ENCODE measurements around the gene ANKH.
"Not testable (repeated sequence)": the region's sequence is repeated elsewhere in the genome, so short reads cannot be mapped to it uniquely, and the experiment has no call there.

Gene ANKH

GRCh38 chr5:14821100-14821845, 50.3 kb downstream of the ANKH start:
- Histone ChIP-seq H4K8ac (ENCODE audit: low read depth, low read length) (no peak overlapping the region), H3K4me3 (ENCODE audit: low read length) (no peak overlapping the region), H3K27me3 (ENCODE audit: insufficient read depth, low read length, poor library complexity) (no peaks in the 10 kb centered on the region), H2BK15ac (replicated peaks; ENCODE audit: low read depth) (no peak overlapping the region), H3K36me3 (ENCODE audit: control insufficient read depth, insufficient read depth, low read length) (no peaks in the 10 kb centered on the region), H4K5ac (ENCODE audit: low read length) (no peak overlapping the region), H2AK5ac (ENCODE audit: low read length) (no peak overlapping the region), H3K79me1 (ENCODE audit: low read length) (no peaks in the 10 kb centered on the region), H3K4ac (ENCODE audit: low read depth, low read length) (no peak overlapping the region), H3K4me2 (ENCODE audit: low read length) (no peak overlapping the region), H3K56ac (ENCODE audit: low read length) (no peak overlapping the region), H3K9ac (ENCODE audit: low read length) (no peak overlapping the region), H3K79me2 (ENCODE audit: control insufficient read depth, insufficient read depth, low read length) (no peaks in the 10 kb centered on the region), H3K18ac (ENCODE audit: low read length) (no peak overlapping the region), H2BK5ac (ENCODE audit: low read length) (no peak overlapping the region), H3K23ac (ENCODE audit: low read length) (no peak overlapping the region), H3K27ac (ENCODE audit: low read depth, low read length) (no peak overlapping the region), H3K4me1 (ENCODE audit: control insufficient read depth, low read depth, low read length) (no peaks in the 10 kb centered on the region), H2BK120ac (ENCODE audit: low read depth, low read length) (no peak overlapping the region)
- DNase-seq = no peak
- WGBS (ENCODE audit: extremely low coverage, insufficient coverage, low lambda C conversion rate) = no CpG with 5 or more reads among the region's 9 CpGs

GRCh38 chr5:14818931-14819790, 52.4 kb downstream of the ANKH start:
- no CpG with 5 or more reads among the region's 14 CpGs for WGBS (ENCODE audit: extremely low coverage, insufficient coverage, low lambda C conversion rate)
- no peak overlapping the region for H2AK5ac ChIP-seq (ENCODE audit: low read length)
- no peak for DNase-seq

GRCh38 chr5:14817762-14818136, 53.8 kb downstream of the ANKH start:
- H2BK5ac ChIP-seq (ENCODE audit: low read length) = not testable (repeated sequence)

More at GRCh38 chr5:14818931-14819790, 52.4 kb downstream of the ANKH start:
- Histone ChIP-seq H3K79me2 (ENCODE audit: control insufficient read depth, insufficient read depth, low read length) (no peaks in the 10 kb centered on the region), H3K36me3 (ENCODE audit: control insufficient read depth, insufficient read depth, low read length) (no peaks in the 10 kb centered on the region), H3K23ac (ENCODE audit: low read length) (no peak overlapping the region), H3K9ac (ENCODE audit: low read length) (no peak overlapping the region), H3K56ac (ENCODE audit: low read length) (no peak overlapping the region), H3K27ac (ENCODE audit: low read depth, low read length) (no peak overlapping the region), H3K79me1 (ENCODE audit: low read length) (no peaks in the 10 kb centered on the region), H2BK120ac (ENCODE audit: low read depth, low read length) (no peak overlapping the region), H4K5ac (ENCODE audit: low read length) (no peak overlapping the region), H3K18ac (ENCODE audit: low read length) (peak overlapping the region; percentile 2), H2BK15ac (replicated peaks; ENCODE audit: low read depth) (no peak overlapping the region), H3K27me3 (ENCODE audit: insufficient read depth, low read length, poor library complexity) (no peaks in the 10 kb centered on the region), H3K4me1 (ENCODE audit: control insufficient read depth, low read depth, low read length) (no peaks in the 10 kb centered on the region), H3K4me3 (ENCODE audit: low read length) (no peak overlapping the region), H3K4ac (ENCODE audit: low read depth, low read length) (no peak overlapping the region), H3K4me2 (ENCODE audit: low read length) (no peak overlapping the region), H4K8ac (ENCODE audit: low read depth, low read length) (no peak overlapping the region), H2BK5ac (ENCODE audit: low read length) (no peak overlapping the region)

GRCh38 chr5:14816999-14817761, 54.4 kb downstream of the ANKH start:
- no CpG with 5 or more reads among the region's 6 CpGs for WGBS (ENCODE audit: extremely low coverage, insufficient coverage, low lambda C conversion rate)
- H3K4me3 ChIP-seq (ENCODE audit: low read length) = no peak overlapping the region
- H3K56ac ChIP-seq (ENCODE audit: low read length) = no peak overlapping the region
- H2AK5ac ChIP-seq (ENCODE audit: low read length) = no peak overlapping the region
- no peak overlapping the region for H3K27ac ChIP-seq (ENCODE audit: low read depth, low read length)
- H3K36me3 ChIP-seq (ENCODE audit: control insufficient read depth, insufficient read depth, low read length) = no peaks in the 10 kb centered on the region
- no peak overlapping the region for H3K4ac ChIP-seq (ENCODE audit: low read depth, low read length)
- H3K18ac ChIP-seq (ENCODE audit: low read length) = no peak overlapping the region
- no peak overlapping the region for H4K5ac ChIP-seq (ENCODE audit: low read length)
- H3K27me3 ChIP-seq (ENCODE audit: insufficient read depth, low read length, poor library complexity) = no peaks in the 10 kb centered on the region
- H2BK120ac ChIP-seq (ENCODE audit: low read depth, low read length) = no peak overlapping the region
- H4K8ac ChIP-seq (ENCODE audit: low read depth, low read length) = no peak overlapping the region
- no peak overlapping the region for H3K4me2 ChIP-seq (ENCODE audit: low read length)
- H3K9ac ChIP-seq (ENCODE audit: low read length) = no peak overlapping the region
- H3K23ac ChIP-seq (ENCODE audit: low read length) = no peak overlapping the region
- H3K79me1 ChIP-seq (ENCODE audit: low read length) = no peaks in the 10 kb centered on the region
- no peaks in the 10 kb centered on the region for H3K79me2 ChIP-seq (ENCODE audit: control insufficient read depth, insufficient read depth, low read length)
- no peaks in the 10 kb centered on the region for H3K4me1 ChIP-seq (ENCODE audit: control insufficient read depth, low read depth, low read length)
- no peak for DNase-seq
- H2BK15ac ChIP-seq (replicated peaks; ENCODE audit: low read depth) = no peak overlapping the region
- no peak overlapping the region for H2BK5ac ChIP-seq (ENCODE audit: low read length)

More at GRCh38 chr5:14817762-14818136, 53.8 kb downstream of the ANKH start:
- H3K79me1 ChIP-seq (ENCODE audit: low read length); H3K27me3 ChIP-seq (ENCODE audit: insufficient read depth, low read length, poor library complexity); H4K8ac ChIP-seq (ENCODE audit: low read depth, low read length); H2BK120ac ChIP-seq (ENCODE audit: low read depth, low read length); H2BK15ac ChIP-seq (replicated peaks; ENCODE audit: low read depth); H3K4me2 ChIP-seq (ENCODE audit: low read length); H4K5ac ChIP-seq (ENCODE audit: low read length); H3K18ac ChIP-seq (ENCODE audit: low read length); H3K4me3 ChIP-seq (ENCODE audit: low read length); H3K9ac ChIP-seq (ENCODE audit: low read length); H3K79me2 ChIP-seq (ENCODE audit: control insufficient read depth, insufficient read depth, low read length); DNase-seq; H2AK5ac ChIP-seq (ENCODE audit: low read length); H3K27ac ChIP-seq (ENCODE audit: low read depth, low read length); H3K4me1 ChIP-seq (ENCODE audit: control insufficient read depth, low read depth, low read length); H3K4ac ChIP-seq (ENCODE audit: low read depth, low read length); H3K56ac ChIP-seq (ENCODE audit: low read length); H3K23ac ChIP-seq (ENCODE audit: low read length); H3K36me3 ChIP-seq (ENCODE audit: control insufficient read depth, insufficient read depth, low read length): not testable (repeated sequence)
- WGBS (ENCODE audit: extremely low coverage, insufficient coverage, low lambda C conversion rate) = no CpG with 5 or more reads among the region's 2 CpGs

GRCh38 chr5:14816374-14816998, 55.1 kb downstream of the ANKH start:
- Histone ChIP-seq H4K5ac (ENCODE audit: low read length) (no peak overlapping the region), H3K79me1 (ENCODE audit: low read length) (no peaks in the 10 kb centered on the region), H2BK15ac (replicated peaks; ENCODE audit: low read depth) (no peak overlapping the region), H3K4ac (ENCODE audit: low read depth, low read length) (no peak overlapping the region), H3K36me3 (ENCODE audit: control insufficient read depth, insufficient read depth, low read length) (no peaks in the 10 kb centered on the region), H2BK5ac (ENCODE audit: low read length) (no peak overlapping the region), H4K8ac (ENCODE audit: low read depth, low read length) (no peak overlapping the region), H2BK120ac (ENCODE audit: low read depth, low read length) (no peak overlapping the region), H3K23ac (ENCODE audit: low read length) (no peak overlapping the region), H3K4me3 (ENCODE audit: low read length) (no peak overlapping the region), H3K27ac (ENCODE audit: low read depth, low read length) (no peak overlapping the region), H3K9ac (ENCODE audit: low read length) (no peak overlapping the region), H3K18ac (ENCODE audit: low read length) (no peak overlapping the region), H3K4me2 (ENCODE audit: low read length) (no peak overlapping the region), H3K56ac (ENCODE audit: low read length) (no peak overlapping the region), H3K27me3 (ENCODE audit: insufficient read depth, low read length, poor library complexity) (no peaks in the 10 kb centered on the region), H3K79me2 (ENCODE audit: control insufficient read depth, insufficient read depth, low read length) (no peaks in the 10 kb centered on the region), H2AK5ac (ENCODE audit: low read length) (no peak overlapping the region), H3K4me1 (ENCODE audit: control insufficient read depth, low read depth, low read length) (no peaks in the 10 kb centered on the region)
- DNase-seq = no peak
- no CpG with 5 or more reads among the region's 11 CpGs for WGBS (ENCODE audit: extremely low coverage, insufficient coverage, low lambda C conversion rate)
